Mammary epithelial cell (primary cell): ENCODE measurements around the gene DIPK1B.

ENCODE experiments used
- EZH2 ChIP-seq: IDR thresholded peaks from 2 replicates; pipeline ENCODE4 v1.6.1; 2012; ENCODE audit warnings: low read length, inconsistent platforms, borderline replicate concordance
- TF ChIP-seq, protein P1 (sequence below), 2 donors: IDR thresholded peaks in 1 of 2; conservative IDR thresholded peaks in 1 of 2; 2 replicates each; pipeline ENCODE4 v1.5.1; 2011 to 2012; ENCODE audit warnings: inconsistent platforms in 2 of 2, low read length in 2 of 2, mild to moderate bottlenecking in 2 of 2, control low read depth in 1 of 2, low read depth in 1 of 2; ENCODE audit not compliant: insufficient read depth in 1 of 2; ENCODE audit errors: extremely low read depth in 1 of 2

- TF ChIP-seq, protein P1, sequence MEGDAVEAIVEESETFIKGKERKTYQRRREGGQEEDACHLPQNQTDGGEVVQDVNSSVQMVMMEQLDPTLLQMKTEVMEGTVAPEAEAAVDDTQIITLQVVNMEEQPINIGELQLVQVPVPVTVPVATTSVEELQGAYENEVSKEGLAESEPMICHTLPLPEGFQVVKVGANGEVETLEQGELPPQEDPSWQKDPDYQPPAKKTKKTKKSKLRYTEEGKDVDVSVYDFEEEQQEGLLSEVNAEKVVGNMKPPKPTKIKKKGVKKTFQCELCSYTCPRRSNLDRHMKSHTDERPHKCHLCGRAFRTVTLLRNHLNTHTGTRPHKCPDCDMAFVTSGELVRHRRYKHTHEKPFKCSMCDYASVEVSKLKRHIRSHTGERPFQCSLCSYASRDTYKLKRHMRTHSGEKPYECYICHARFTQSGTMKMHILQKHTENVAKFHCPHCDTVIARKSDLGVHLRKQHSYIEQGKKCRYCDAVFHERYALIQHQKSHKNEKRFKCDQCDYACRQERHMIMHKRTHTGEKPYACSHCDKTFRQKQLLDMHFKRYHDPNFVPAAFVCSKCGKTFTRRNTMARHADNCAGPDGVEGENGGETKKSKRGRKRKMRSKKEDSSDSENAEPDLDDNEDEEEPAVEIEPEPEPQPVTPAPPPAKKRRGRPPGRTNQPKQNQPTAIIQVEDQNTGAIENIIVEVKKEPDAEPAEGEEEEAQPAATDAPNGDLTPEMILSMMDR (conservative IDR thresholded peaks at IDR 0.05 in 1 of 2, IDR thresholded peaks at IDR 0.05 in 1 of 2; ENCODE audit: extremely low read depth in 1 of 2, insufficient read depth in 1 of 2, low read depth in 1 of 2, low read length in 2 of 2): no peak
- TF ChIP-seq EZH2: no peak
Observed at GRCh38 chr9:136668983-136669790, 43.2 kb upstream of the DIPK1B start.
